H1 (cell line): Measurements from ENCODE around the gene CD58. TPM values are rescaled to one million over a fixed set of nuclear protein-coding genes. Genes with fewer than 3 reads are reported as not detected.

ENCODE experiments used
- CHD2 ChIP-seq: IDR thresholded peaks from 2 replicates; pipeline ENCODE4 v1.6.1; 2012; ENCODE audit warnings: low read length, improper control_type of control experiment
- CREB1 ChIP-seq: IDR thresholded peaks from 2 replicates; pipeline ENCODE4 v1.6.1; 2012; ENCODE audit warnings: inconsistent platforms
- SAP30 ChIP-seq: fragments of 300-600 bp; sonication (generic); IDR thresholded peaks from 2 replicates; pipeline ENCODE4 v1.7.1; 2012; ENCODE audit warnings: low read length, moderate library complexity, mild to moderate bottlenecking, inconsistent platforms; ENCODE audit not compliant: insufficient read depth, insufficient replicate concordance
- SRF ChIP-seq: IDR thresholded peaks from 2 replicates; pipeline ENCODE4 v1.6.1; 2011; ENCODE audit warnings: mild to moderate bottlenecking, low read depth, low read length, moderate library complexity
- polyA plus RNA-seq, 7 experiments: library from polyadenylated mRNA; depleted of rRNA in 3 of 7; stranded (reverse) in 5 of 7; unstranded in 2 of 7; fragments of >200 nt in 5 of 7; fragments of 200-250 nt in 2 of 7; gene quantifications; 1 replicate in 5 of 7; 2 replicates in 1 of 7; 4 replicates in 1 of 7; pipeline versions ENCODE4 v1.2.1 to v1.2.3, GENCODE V29; 2011 to 2013; ENCODE audit warnings: missing spikeins in 2 of 7, mixed read lengths in 2 of 7
- total RNA-seq: library from RNA; stranded (reverse); fragmentation: NEBNext Ultra II Directional; extraction: Animal tissue kit (Norgen Biotek cat#: 25700); gene quantifications from 2 replicates; pipeline ENCODE4 v1.2.1, GENCODE V29; 2021

The CD58 gene
- total and polyA plus RNA-seq, 2 of the 8 experiments (the other 6 are each of a cell fraction or from before 2014, with no cell fraction given), result 5.3 to 5.5 TPM

DNA sequence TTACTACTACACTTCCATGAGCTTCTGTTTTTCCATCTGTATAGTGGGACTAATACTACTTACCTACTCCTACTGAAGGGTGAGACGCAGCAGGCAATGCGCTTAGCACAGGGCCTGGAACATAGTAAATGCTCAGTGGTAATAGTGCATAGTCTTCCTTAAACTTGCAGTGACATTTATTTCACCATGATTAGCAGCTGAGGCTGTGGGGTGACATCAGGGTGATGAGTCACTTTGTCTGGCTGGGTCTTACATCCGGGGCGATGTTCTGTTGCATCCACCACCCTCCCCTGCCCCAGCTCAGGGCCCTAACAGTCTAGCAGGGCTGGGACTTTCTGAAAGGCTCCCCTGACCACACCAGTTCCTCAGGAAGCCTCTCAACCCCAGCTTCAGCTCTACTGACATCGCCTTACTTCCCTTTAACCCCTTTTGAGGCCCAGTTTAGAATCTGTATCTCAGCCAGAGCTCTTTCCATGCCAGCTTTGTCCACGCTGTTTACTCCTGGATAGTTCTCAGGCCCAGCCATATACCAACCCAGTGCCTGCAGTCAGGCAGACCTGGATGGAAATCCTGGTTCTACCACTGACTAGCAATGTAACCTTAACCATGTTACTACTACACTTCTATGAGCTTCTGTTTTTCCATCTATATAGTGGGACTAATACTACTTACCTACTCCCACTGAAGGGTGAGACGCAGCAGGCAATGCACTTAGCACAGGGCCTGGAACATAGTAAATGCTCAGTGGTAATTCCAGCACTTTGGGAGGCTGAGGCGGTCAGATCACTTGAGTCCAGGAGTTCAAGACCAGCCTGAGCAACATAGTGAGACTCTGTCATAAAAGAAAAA lies 66.3 kb downstream of the CD58 start (continued):
- TF ChIP-seq CREB1 (no peak), CHD2 (no peak), SAP30 (no peak), SRF (no peak)
